ENCODE measurements around the gene CRYBG1. TPM values are rescaled to one million over a fixed set of nuclear protein-coding genes. Genes with fewer than 3 reads are reported as not detected.

The CRYBG1 gene
- polyA plus RNA-seq, 1 donor from 2014 or later: 0.73 TPM

DNA sequence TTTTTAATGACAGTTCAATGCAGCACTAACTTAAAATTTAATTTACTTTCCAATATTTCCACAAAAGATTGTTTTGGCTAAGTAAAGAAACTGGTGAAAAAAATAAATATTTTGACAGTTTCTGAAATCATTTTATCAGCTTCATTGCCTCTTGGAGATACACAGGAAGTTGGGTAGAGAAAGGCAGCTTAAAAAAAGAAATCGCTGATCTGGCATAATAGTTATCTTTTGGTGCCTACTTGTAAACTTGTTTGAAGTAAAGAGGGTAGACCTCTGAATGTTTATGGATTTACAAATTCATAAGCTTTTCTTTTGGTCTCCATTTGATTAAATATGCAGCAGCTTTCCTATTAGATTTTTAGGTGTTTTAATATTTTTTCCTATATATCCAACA, 165.4 kb downstream of the CRYBG1 start:
- H3K79me2 ChIP-seq (replicated peaks; ENCODE audit: insufficient read depth, low read length): no peaks in the 10 kb centered on the region
- no peak overlapping the region for H3K4me2 ChIP-seq (ENCODE audit: low read length)
- H3K27ac ChIP-seq (ENCODE audit: low read length): no peak overlapping the region

DNA sequence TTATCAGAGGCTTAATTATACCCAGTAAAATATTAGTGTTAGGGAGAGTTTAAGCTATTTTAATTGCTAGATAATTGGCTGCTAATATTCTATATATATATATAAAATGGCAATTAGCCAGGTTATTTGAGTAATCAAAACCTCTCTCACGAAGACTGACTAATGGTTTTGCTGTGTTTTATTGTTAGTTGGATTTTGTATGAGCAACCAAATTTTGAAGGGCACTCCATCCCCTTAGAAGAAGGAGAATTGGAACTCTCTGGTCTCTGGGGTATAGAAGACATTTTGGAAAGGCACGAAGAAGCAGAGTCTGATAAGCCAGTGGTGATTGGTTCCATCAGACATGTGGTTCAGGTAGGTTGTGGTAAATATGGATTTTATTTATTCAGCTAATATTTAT, 166.6 kb downstream of the CRYBG1 start:
- Histone ChIP-seq H3K9me2 (ENCODE audit: insufficient read depth, low read length) (no peaks in the 10 kb centered on the region), H3K27ac (ENCODE audit: low read length) (no peak overlapping the region), H3K79me2 (replicated peaks; ENCODE audit: insufficient read depth, low read length) (no peaks in the 10 kb centered on the region)
- TF ChIP-seq RAD21 (conservative IDR thresholded peaks at IDR 0.05) (no peak), REST (IDR thresholded peaks at IDR 0.05; ENCODE audit: borderline replicate concordance) (no peak), SMC3 (conservative IDR thresholded peaks at IDR 0.05; ENCODE audit: poor library complexity) (no peak), EP300 (conservative IDR thresholded peaks at IDR 0.05; ENCODE audit: poor library complexity, severe bottlenecking) (no peak), POLR2AphosphoS5 (IDR thresholded peaks at IDR 0.05) (no peak), TAF1 (IDR thresholded peaks at IDR 0.05; ENCODE audit: low read depth) (no peak), EZH2 (IDR thresholded peaks at IDR 0.05; ENCODE audit: borderline replicate concordance, insufficient read depth, low read length, poor library complexity, severe bottlenecking) (no peak), MXI1 (conservative IDR thresholded peaks at IDR 0.05; ENCODE audit: poor library complexity, severe bottlenecking) (no peak)

More for the DNA sequence above, 165.4 kb downstream of the CRYBG1 start:
- Histone ChIP-seq H3K9me3 (ENCODE audit: low read length) (no peaks in the 10 kb centered on the region), H3F3A (ENCODE audit: insufficient read depth, low read length, poor library complexity, severe bottlenecking) (no peaks in the 10 kb centered on the region), H3K36me3 (ENCODE audit: insufficient read depth, low read length) (no peaks in the 10 kb centered on the region), H2AFZ (ENCODE audit: low read depth, low read length) (no peak overlapping the region), H4K20me1 (ENCODE audit: insufficient read depth) (no peaks in the 10 kb centered on the region), H3K9me2 (ENCODE audit: insufficient read depth, low read length) (no peaks in the 10 kb centered on the region), H3K4me3 (ENCODE audit: low read length) (no peak overlapping the region), H3K9ac (ENCODE audit: low read length) (no peak overlapping the region), H3K27me3 (ENCODE audit: insufficient read depth, low read depth, low read length) (no peaks in the 10 kb centered on the region)
- TF ChIP-seq POLR2AphosphoS5 (IDR thresholded peaks at IDR 0.05) (no peak), MXI1 (conservative IDR thresholded peaks at IDR 0.05; ENCODE audit: poor library complexity, severe bottlenecking) (no peak), EZH2 (IDR thresholded peaks at IDR 0.05; ENCODE audit: borderline replicate concordance, insufficient read depth, low read length, poor library complexity, severe bottlenecking) (no peak), SMC3 (conservative IDR thresholded peaks at IDR 0.05; ENCODE audit: poor library complexity) (no peak), REST (IDR thresholded peaks at IDR 0.05; ENCODE audit: borderline replicate concordance) (no peak), TAF1 (IDR thresholded peaks at IDR 0.05; ENCODE audit: low read depth) (no peak), RAD21 (conservative IDR thresholded peaks at IDR 0.05) (no peak), EP300 (conservative IDR thresholded peaks at IDR 0.05; ENCODE audit: poor library complexity, severe bottlenecking) (no peak)
- TF ChIP-seq, protein P1, sequence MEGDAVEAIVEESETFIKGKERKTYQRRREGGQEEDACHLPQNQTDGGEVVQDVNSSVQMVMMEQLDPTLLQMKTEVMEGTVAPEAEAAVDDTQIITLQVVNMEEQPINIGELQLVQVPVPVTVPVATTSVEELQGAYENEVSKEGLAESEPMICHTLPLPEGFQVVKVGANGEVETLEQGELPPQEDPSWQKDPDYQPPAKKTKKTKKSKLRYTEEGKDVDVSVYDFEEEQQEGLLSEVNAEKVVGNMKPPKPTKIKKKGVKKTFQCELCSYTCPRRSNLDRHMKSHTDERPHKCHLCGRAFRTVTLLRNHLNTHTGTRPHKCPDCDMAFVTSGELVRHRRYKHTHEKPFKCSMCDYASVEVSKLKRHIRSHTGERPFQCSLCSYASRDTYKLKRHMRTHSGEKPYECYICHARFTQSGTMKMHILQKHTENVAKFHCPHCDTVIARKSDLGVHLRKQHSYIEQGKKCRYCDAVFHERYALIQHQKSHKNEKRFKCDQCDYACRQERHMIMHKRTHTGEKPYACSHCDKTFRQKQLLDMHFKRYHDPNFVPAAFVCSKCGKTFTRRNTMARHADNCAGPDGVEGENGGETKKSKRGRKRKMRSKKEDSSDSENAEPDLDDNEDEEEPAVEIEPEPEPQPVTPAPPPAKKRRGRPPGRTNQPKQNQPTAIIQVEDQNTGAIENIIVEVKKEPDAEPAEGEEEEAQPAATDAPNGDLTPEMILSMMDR (IDR thresholded peaks at IDR 0.05; ENCODE audit: poor library complexity, severe bottlenecking): no peak

More for the DNA sequence above, 166.6 kb downstream of the CRYBG1 start:
- Histone ChIP-seq H3K9ac (ENCODE audit: low read length) (no peak overlapping the region), H3K27me3 (ENCODE audit: insufficient read depth, low read depth, low read length) (no peaks in the 10 kb centered on the region), H3F3A (ENCODE audit: insufficient read depth, low read length, poor library complexity, severe bottlenecking) (no peaks in the 10 kb centered on the region), H2AFZ (ENCODE audit: low read depth, low read length) (no peak overlapping the region), H3K4me3 (ENCODE audit: low read length) (no peak overlapping the region), H3K4me2 (ENCODE audit: low read length) (no peak overlapping the region), H3K9me3 (ENCODE audit: low read length) (no peaks in the 10 kb centered on the region), H3K36me3 (ENCODE audit: insufficient read depth, low read length) (no peaks in the 10 kb centered on the region), H4K20me1 (ENCODE audit: insufficient read depth) (no peaks in the 10 kb centered on the region)
